HG03097 (cell line): ENCODE results near the gene CYB5R4.

Experiments used
- ATAC-seq: cut with Tn5 transposase; IDR thresholded peaks from one replicate; pipeline ENCODE4 v1.9.1; 2021; ENCODE audit not compliant: unreplicated experiment, low FRiP score

Gene CYB5R4, protein sequence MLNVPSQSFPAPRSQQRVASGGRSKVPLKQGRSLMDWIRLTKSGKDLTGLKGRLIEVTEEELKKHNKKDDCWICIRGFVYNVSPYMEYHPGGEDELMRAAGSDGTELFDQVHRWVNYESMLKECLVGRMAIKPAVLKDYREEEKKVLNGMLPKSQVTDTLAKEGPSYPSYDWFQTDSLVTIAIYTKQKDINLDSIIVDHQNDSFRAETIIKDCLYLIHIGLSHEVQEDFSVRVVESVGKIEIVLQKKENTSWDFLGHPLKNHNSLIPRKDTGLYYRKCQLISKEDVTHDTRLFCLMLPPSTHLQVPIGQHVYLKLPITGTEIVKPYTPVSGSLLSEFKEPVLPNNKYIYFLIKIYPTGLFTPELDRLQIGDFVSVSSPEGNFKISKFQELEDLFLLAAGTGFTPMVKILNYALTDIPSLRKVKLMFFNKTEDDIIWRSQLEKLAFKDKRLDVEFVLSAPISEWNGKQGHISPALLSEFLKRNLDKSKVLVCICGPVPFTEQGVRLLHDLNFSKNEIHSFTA

DNA sequence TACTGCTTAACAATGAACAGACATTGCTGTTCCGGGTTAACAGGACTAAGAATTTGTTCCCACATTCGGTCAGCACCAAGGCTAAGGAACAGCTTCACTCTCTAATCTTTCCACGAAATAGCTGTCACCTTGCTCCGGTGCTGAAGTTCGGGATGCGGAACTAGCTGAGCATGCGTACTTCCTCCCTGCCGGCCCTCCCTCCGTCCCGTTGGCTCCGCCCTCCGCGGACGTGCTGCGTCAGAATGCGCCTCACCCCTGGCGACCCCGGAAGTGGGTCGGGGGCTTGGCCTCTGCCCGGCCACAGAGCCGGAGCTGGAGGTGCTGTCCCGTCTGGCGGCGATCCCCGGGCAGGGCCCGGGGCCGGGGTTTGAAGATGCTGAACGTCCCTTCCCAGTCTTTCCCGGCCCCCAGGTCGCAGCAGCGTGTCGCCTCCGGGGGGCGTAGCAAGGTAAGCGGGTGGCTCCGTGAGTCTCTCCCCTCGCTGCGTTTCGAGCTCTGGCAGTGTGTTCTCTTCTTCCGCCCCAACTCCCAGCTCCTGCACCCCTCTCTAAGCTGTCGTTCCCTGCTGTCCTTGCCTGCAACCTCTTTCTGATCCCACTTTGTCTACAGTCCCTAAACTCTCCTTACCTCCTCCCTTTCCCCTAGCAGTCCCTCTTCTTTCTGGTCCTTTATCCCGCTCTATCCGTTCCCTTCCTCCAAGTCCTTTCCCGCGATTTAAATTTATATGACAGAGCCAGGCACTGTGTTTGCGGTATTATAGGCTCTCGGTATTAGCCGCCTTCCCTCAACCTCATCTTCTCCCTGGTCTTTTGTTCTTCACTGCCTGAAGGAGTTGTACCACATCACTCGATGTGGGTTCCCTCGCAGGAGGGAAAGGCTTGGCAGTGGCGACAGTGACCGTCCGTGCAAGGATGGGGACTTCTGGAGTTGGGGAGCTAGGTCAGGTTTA, at the start of gene CYB5R4:
CYB5R4 (plus strand) TSS at position 280 of the 949 bp plus-strand sequence; CDS start at position 374, 94 bp downstream.
- peak; percentile 99 for ATAC-seq

DNA sequence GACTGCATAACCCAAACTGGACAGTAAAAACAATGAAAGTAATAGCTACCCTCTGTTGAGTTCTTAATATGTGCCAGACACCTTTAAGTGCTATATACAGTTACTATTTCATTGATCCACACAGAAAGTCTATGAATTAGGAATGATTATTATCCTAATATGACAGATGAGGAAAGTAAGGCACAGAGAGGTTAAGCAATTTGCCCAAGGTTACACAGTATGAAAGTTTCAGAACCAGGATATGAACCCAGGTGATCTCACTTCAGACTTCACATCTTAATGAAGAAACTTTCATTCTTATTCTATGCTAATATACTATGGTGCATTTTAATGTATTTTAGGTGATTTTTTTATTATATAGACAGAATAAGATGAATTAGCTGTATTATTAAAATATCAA, 46.9 kb upstream of the CYB5R4 start:
- ATAC-seq, result no peak

DNA sequence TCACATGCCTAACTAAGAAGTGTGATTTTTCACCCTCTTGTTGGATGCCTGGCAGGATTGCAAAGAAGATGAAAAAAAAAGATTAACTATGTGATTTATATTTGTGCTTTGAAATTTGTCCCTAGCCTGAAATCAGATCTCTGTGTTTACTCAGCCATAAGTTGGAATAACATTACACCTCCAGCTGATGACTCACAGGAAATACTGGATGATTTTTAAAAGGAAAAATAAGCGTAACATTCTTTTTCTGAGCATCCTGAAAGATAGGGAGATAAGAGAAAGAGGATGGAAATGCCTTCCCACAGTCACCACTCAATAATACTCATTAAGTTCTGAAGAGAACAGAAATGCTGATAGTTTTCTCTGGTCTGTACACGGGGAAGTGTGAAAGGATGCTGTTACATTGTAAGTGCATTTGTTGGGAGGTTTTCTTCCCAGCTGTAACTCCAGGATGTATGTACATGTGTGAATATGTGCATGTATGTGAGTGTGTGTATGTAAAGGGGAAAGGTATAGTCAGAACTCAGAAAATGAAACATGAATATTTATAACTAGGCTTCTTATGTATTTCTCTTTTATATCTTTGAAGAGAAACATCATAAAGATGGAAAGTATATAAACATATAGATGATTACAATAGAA, 43.7 kb upstream of the CYB5R4 start:
- ATAC-seq, result no peak

DNA sequence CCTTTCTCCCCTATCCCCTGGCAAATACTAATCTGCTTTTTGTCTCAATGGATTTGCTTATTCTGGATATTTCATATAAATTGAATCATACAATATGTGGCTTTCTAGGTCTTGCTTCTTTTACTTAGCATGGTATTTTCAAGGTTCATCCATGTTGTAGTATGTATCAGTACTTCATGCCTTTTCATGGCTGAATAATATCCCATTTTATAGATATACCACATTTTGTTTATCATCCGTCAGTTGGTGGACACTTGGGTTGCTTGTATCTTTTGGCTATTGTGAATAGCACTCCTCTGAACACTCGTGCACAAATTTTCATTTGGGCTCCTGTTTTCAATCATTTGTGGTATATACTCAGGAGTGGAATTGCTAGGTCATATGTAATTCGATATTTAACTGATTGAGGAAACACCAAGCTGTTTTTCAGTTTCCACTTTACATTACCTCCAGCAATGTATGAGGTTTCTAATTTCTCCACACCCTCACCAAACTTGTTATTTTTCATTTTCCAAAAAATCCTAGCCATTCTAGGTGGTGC, 36.8 kb upstream of the CYB5R4 start:
- ATAC-seq, result no peak

DNA sequence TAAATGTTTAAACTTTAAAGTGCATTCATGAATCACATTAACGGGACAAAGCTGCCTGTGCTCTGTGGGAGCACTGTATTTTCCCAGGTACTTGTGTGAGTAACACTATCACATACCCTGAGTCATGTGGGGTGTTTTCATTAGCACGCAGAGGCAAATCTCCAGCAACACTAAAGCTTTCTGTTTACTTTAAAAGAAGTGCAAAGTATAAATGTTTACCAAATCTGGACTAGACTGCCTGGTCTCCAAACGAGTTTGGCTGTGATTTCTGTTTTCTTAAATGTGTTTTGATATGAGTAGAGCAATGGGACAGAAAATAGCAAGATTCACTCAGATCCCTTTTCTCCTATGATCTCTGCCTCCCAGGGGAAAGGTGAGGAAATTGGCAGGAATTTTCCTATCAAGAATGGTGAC, 35.1 kb upstream of the CYB5R4 start:
- no peak for ATAC-seq

DNA sequence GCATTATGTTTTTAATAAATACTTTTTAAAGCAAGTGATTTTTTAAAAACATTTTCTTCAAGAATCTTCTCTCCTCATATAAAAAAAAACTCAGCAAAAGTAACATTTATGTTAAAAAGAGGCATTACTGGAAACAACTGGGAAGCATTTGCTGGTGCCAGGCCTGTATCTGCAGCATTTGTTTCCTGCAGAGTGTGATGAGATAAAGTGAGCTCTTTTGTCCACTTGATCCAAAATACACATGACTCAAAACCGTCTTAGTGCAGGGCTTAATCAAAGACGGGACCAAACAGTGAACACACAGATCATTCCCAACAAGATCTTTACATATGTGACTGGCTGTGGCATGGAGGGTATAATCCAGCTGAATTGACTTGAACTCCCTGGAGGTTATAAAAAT, 34.7 kb upstream of the CYB5R4 start:
- ATAC-seq, result no peak

DNA sequence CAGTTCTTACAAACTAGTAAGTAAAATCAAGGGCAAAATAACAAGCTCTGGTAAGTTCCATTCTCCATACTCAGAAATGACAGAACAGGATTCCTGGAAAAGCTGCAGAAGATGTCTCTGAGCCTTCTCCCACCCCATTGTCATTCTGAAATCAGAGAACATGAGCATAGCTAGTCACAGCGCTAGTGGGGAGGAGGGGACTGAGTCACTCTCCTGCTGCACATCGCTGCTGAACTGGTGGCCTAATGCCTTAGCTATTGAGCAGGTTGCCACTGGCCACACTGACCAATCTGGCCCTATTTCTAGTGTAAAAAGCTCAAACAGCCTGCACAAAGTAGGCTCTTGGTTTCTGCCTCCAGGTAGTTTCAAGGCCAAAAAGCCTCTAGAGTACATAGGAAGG, 32.4 kb upstream of the CYB5R4 start:
- ATAC-seq, result no peak

DNA sequence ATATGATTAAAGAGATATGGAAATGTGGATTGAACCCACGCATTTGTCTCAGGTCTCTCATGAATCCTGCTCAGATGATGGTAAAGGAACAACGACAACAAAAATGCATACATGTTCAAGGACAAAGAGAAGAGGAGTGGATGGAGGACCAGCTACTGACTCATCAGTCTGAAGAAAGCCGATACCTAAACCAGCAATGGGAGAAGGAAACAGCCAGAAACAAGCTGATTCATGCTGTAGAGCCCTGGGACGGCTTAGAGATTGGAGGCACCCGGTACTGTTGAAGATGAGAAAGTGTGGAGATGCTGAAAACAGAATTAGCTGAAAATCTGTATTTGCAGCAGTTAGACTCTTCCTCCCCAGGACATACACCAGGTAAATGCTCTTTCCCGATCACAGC, 20.8 kb upstream of the CYB5R4 start:
- no peak for ATAC-seq

DNA sequence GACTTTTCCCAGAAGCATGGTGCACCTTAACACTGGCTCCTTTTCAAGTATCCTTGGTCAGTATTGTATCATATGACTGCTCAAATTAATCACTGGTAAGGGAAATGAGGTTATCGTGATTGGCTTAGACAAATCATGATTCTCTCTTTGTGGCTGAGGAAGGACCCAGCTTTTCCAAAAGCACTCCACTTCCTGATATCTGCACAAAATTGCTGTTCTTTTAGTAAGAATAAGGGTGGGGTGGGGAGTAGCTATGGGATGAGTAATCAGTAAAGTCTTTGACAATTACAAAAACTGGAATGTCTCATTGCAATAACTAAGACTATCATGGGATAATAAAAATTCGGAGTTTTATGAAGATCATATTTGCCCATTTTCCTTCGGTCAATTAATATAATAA, 15.3 kb upstream of the CYB5R4 start:
- ATAC-seq, result no peak

DNA sequence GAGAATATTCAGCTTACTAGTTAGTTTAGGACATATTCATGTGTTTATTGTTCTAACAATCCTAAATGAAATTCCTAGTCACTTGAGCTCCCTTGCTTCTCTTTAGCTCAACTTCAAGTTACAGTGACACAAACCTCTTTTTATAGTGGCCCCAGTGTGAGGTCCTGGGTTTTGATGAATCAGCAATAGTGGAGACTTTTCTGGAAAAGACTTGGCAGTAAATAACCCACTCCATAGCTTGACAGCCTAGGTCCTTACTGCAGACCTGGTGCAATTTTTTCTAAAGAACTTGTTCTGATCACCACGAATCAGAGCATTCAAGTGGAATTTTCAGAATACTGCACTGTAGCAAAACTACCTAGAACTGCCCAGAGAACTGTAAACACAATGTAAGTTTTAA, 13.2 kb upstream of the CYB5R4 start:
- ATAC-seq, result no peak

DNA sequence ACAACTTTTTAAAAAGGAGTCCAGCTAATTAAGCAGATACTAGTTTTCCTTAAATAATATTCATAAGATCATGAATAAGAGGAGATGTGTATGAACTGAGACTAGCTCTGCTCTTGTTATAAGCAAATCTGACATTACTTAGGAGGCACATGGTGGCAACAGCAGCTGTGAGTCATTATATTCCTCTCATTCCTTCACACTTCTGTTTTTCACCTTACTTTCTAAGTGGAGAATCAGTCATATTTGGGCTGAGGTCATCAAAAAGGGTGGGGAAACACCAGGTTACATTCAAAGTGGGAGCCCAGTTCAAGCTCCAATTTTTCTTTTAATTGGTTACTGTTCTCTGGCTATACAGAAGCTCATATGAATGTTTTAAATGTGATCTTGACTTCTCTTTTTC, 12.3 kb upstream of the CYB5R4 start:
- ATAC-seq, result peak; percentile 67

DNA sequence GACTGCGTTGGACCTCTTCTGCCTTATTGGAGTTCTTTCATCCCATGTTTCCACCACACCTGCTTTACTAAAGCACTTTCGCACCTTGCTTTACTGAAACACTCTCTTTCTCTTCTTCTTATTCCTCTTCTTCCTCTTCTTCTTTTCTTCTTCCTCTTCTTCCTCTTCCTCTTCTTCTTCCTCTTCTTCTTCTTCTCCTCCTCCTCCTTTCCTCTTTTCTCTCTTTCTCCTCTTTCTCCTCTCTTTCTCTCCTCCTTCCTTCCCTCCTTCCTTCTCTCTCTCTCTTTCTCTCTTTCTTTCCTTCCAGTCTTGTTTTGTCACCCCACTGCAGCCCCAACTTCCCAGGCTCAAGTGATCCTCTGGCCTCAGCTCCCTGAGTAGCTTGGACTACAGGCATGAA, 10.4 kb upstream of the CYB5R4 start:
- no peak for ATAC-seq

DNA sequence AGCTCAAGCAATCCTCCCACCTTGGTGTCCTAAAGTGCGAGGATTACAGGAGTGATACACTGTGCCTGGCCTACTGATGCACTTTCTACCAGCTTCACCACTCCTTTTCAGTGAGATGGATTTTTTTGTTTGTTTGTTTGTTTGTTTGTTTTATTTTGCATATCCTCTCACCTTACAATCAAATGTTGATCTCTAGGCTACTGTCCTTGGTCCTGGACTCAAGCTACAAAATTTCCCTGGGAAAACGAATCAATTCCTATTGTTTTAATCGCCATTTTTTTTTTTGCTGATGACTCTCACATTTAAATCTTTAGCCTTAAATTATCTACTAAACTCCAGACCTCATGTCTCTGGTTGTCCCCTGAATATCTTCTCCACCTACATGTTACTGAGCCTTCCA, 9.9 kb upstream of the CYB5R4 start:
- no peak for ATAC-seq

DNA sequence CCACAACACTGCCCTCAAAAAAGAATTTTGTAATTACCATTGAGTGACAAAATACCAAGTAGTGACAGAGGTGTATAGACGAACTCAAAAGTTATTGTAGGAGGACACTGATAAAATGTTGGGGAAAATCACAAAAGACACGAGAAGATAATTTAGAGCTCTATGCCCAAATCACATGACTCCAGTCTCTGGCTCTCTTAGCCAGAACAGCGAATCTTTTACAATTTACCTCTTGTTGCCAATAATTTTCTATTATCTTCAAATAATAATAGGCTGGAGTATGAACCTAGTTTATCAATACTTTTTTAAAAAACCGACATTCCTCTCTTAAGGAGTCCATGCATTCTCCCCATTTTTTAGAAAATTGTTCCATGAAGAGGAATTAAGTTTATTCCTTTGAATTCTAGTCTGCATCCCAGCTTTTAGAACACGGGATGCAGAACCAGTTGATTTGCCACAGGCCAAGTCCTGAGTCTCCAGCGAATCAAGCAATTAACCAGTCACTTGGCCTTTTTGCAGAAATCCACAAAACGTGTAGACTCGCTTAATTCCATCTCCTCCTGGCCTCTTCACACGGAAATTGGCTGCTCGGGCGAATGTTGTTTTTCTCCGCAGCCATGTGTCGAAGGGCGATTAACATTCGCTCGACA, 6.8 kb upstream of the CYB5R4 start:
- no peak for ATAC-seq

DNA sequence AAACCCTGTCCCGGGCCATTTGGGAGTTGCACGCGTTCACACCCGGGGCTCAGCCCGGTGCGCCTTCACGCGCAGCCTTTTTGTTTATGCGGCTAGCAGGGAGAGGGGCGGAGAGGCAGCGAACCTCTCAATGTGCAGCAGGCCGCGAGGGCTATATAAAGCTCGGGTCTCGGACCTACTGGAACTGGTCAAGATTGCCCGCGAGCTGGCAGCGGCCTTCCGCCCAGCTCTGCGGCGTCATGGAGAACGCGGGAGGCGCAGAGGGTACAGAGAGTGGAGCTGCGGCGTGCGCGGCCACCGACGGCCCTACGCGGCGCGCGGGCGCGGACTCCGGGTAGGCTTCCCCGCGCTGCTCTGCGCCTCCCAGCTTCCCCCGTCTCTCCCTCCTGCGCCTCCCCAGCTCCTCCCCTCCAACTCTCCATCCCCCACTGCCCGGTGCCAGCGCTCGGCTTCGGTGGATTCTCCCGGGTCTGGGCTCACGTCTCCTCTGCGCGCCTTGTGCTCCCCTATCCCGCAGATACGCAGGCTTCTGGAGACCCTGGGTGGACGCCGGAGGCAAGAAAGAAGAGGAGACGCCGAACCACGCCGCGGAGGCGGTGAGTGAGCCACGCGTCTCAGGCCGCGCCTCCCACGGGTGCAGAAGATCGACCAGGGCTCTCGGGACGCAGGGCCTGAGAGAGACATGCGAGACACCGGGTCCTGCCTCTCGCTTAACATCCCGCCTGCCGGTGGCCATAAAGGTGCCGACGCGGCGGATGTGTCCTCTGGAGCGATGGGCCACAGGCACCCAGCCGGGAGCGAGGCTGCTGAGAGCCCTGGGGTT, 6.1 kb upstream of the CYB5R4 start, which contains the start of gene RIPPLY2:
RIPPLY2 (plus strand) TSS at position 183 of the 823 bp plus-strand sequence; CDS start at position 240, 57 bp downstream.
- no peak for ATAC-seq

DNA sequence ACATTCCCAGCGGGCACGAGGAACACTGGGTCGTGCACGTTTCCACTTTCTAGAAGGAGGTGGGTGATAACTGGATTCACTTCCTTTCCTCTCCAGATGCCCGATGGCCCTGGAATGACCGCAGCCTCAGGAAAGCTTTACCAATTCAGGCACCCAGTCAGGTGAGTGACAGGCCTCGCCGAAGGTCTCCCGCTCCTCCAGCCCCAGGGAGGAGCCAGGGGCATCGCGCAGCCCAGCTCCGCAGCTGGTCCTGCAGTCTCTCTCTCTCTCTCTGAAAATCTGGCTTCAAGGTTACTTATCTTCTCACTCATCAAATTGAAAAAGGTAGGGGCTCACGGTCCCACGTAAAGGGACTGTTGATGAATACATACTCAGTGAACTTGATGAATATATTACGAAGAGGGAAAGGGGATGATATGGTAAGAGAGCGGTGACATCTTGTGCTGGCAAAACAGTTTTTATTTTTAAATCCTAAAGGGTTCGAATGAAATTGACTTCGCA, 5.4 kb upstream of the CYB5R4 start:
- ATAC-seq, result no peak

DNA sequence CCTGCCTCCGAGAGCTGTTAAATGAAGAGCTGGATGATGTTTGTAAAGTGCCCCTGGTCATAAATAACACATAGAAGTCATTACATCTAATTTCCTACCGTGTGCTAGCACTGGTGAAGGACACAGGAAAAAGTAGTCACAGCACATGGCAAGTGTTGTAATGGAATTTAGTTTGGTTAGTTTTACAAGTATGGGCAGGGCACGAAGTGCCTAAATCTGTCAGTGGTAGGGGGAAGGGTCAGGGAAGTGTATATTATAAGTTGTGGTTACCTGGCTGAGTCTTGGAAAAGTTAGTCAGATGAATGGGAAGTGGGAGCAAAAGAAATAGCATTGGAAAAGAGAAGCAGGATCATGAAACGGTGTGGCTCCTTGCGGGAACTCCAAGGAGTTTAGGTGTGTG, 4.7 kb upstream of the CYB5R4 start:
- no peak for ATAC-seq

DNA sequence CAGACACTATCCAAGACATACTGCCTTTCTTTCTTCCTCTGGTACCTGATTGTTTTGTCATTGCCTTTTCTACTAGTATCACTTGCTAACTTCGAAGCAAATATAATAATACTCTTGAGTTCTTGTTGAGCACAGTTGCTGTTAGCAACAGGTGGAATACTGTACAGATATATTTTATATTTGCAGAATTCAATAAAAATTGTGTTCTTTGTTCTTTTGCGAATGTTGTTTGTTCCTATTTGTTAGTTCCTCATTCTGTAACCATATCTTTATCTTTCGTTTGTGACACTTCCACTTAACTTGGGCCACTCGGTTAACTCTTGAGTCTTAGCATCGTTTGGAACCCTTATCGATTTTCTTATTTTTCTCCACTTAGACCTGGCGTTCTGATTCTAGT, 868 bp downstream of the CYB5R4 start:
- no peak for ATAC-seq
